UCSD-AML1 (cell line): ENCODE results near the gene COPE.
"Not testable (repeated sequence)": the region's sequence is repeated elsewhere in the genome, so short reads cannot be mapped to it uniquely, and the experiment has no call there.

Experiments used
- DNase-seq: peaks from one replicate; lab custom pipeline; 2025; ENCODE audit not compliant: unreplicated experiment; lab: John Stamatoyannopoulos, UW

COPE gene

GRCh38 chr19:18940769-18941627, 21.8 kb upstream of the COPE start, which contains the start of gene HOMER3:
TSS of gene HOMER3 (minus strand) at chr19:18941217. CDS start at chr19:18938982, 2,235 bp downstream.
- DNase-seq: peak; percentile 69

GRCh38 chr19:18939922-18940768, 21.0 kb upstream of the COPE start:
- DNase-seq: no peak

- no peak for DNase-seq
These were observed 20.0 kb upstream of the COPE start for GRCh38 chr19:18939163-18939562.

GRCh38 chr19:18933297-18933696, 14.1 kb upstream of the COPE start:
- no peak for DNase-seq

GRCh38 chr19:18932216-18932841, 13.1 kb upstream of the COPE start:
- peak; percentile 27 for DNase-seq

- no peak for DNase-seq
These were observed 12.4 kb upstream of the COPE start for GRCh38 chr19:18931316-18932162.

GRCh38 chr19:18929311-18929710, 10.1 kb upstream of the COPE start:
- no peak for DNase-seq

- DNase-seq: no peak
These were observed 9.0 kb upstream of the COPE start for GRCh38 chr19:18928018-18928805.

GRCh38 chr19:18924684-18925213, 5.6 kb upstream of the COPE start:
- no peak for DNase-seq

- DNase-seq: no peak
These were observed 3.2 kb upstream of the COPE start for GRCh38 chr19:18922228-18922985.

- no peak for DNase-seq
These were observed 2.4 kb upstream of the COPE start for GRCh38 chr19:18921593-18921992.

GRCh38 chr19:18920400-18920799, 1.2 kb upstream of the COPE start:
- no peak for DNase-seq

GRCh38 chr19:18919900-18920214, 670 bp upstream of the COPE start:
- no peak for DNase-seq

GRCh38 chr19:18917593-18917992, 1.6 kb downstream of the COPE start:
- not testable (repeated sequence) for DNase-seq

- DNase-seq: peak; percentile 55
These were observed 3.5 kb downstream of the COPE start for GRCh38 chr19:18915639-18916038.

GRCh38 chr19:18913466-18913865, 5.7 kb downstream of the COPE start:
- DNase-seq: no peak

- DNase-seq: no peak
These were observed 6.3 kb downstream of the COPE start for GRCh38 chr19:18912933-18913332.

GRCh38 chr19:18910801-18911436, 8.3 kb downstream of the COPE start:
- no peak for DNase-seq
